Tibial artery (tissue), 4 donors: ENCODE results near the gene ECE2.
A peak's percentile ranks its signal among the peaks of the same experiment; 100 is the strongest.

Experiments used
- DNase-seq, 2 donors: peaks; one replicate each; pipeline ENCODE4 v3.0.0-alpha.2; 2019
- H3K27ac ChIP-seq, 2 donors: fragments of 200-600 bp; sonication (generic) in 1 of 2; 1 replicate in 1 of 2; 2 replicates in 1 of 2; pipeline ENCODE4 v1.5.1; 2018 to 2019; ENCODE audit warnings: mild to moderate bottlenecking in 1 of 2
- H3K27me3 ChIP-seq, 2 donors: fragments of 200-600 bp; sonication (generic) in 1 of 2; one replicate each; pipeline versions ENCODE4 v1.5.1 to v1.6.0; 2016 to 2019
- H3K36me3 ChIP-seq, 3 donors: fragments of 200-600 bp; sonication (generic) in 2 of 3; one replicate each; pipeline ENCODE4 v1.5.1; 2016 to 2019; ENCODE audit warnings: mild to moderate bottlenecking in 2 of 3
- H3K4me1 ChIP-seq, 4 donors: fragments of 200-600 bp; sonication (generic) in 2 of 4; 1 replicate in 3 of 4; 2 replicates in 1 of 4; pipeline ENCODE4 v1.5.1; 2016 to 2019
- H3K4me3 ChIP-seq, 2 donors: fragments of 200-600 bp; sonication (generic) in 1 of 2; 1 replicate in 1 of 2; 2 replicates in 1 of 2; pipeline ENCODE4 v1.5.1; 2018 to 2019; ENCODE audit warnings: mild to moderate bottlenecking in 2 of 2
- H3K9me3 ChIP-seq, 3 donors: fragments of 200-600 bp; sonication (generic) in 1 of 3; one replicate each; pipeline ENCODE4 v1.5.1; 2016 to 2019
- intact Hi-C: fragments of 100-400 bp; cut with DNase I; formaldehyde crosslinking; loops from one replicate; pipeline ENCODE4 v1.15.0; 2023; ENCODE audit warnings: low total_unique reads
- TF ChIP-seq, protein P1 (sequence below), 2 experiments: fragments of 200-600 bp in 1 of 2; fragments of 450-650 bp in 1 of 2; IDR thresholded peaks; one replicate each; pipeline ENCODE4 v1.5.1; 2017 to 2019; ENCODE audit warnings: antibody characterized with exemption in 2 of 2, mild to moderate bottlenecking in 1 of 2, moderate library complexity in 1 of 2

Gene ECE2

DNA sequence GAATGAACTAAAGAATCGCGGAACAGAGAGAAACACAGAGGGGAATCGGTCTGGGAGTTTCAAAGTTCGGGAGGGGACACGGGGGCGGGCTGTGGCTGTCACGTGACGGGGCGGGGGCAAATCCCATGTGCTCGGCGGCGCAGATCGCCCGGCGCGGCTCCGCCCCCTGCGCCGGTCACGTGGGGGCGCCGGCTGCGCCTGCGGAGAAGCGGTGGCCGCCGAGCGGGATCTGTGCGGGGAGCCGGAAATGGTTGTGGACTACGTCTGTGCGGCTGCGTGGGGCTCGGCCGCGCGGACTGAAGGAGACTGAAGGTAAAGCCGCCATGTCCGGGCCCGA, 38.5 kb downstream of the ECE2 start, which contains the start of gene EIF4G1:
Gene EIF4G1 (plus strand): TSS at position 244 of the 337 bp plus-strand sequence. CDS start 1,191 bp downstream, outside the sequence.
- peak within 1 kb of the TSS; percentile 94 to 97 for H3K27ac ChIP-seq
- intact Hi-C loops = no loop called here

DNA sequence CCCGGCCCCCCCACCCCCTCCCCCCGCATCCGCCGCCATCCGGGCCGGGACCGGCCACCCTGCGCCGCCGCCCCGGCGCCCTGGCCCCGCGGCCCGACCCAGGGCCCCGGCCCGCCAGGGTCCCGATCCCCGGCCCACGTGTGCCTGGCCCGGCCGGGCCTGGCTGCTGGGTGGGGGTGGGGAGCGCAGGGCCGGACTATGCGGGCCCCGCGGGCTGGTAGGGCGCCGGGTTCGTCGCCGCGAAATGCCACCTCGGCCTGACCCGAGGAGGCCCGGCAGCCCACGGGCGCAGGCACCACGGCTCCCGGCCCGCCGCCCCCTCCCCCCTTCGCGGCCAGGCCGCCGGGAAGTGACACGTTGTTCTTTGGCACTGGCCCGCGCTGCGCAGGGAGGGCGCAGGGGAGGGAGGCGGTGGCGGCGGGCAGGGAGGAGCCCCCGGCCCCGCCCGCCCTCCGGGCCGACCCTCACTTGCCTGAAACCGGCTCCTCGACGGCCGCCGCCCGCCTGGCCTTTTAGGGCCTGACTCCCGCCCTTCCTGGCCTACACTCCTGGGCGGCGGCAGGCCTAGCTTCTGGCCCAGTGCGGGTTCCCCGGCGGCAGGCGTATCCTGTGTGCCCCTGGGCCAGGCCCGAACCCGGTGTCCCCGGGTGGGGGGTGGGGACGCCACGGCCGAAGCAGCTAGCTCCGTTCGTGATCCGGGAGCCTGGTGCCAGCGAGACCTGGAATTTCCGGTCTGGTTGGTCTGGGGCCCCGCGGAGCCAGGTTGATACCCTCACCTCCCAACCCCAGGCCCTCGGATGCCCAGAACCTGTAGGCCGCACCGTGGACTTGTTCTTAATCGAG, 39.1 kb downstream of the ECE2 start:
- TF ChIP-seq, protein P1, sequence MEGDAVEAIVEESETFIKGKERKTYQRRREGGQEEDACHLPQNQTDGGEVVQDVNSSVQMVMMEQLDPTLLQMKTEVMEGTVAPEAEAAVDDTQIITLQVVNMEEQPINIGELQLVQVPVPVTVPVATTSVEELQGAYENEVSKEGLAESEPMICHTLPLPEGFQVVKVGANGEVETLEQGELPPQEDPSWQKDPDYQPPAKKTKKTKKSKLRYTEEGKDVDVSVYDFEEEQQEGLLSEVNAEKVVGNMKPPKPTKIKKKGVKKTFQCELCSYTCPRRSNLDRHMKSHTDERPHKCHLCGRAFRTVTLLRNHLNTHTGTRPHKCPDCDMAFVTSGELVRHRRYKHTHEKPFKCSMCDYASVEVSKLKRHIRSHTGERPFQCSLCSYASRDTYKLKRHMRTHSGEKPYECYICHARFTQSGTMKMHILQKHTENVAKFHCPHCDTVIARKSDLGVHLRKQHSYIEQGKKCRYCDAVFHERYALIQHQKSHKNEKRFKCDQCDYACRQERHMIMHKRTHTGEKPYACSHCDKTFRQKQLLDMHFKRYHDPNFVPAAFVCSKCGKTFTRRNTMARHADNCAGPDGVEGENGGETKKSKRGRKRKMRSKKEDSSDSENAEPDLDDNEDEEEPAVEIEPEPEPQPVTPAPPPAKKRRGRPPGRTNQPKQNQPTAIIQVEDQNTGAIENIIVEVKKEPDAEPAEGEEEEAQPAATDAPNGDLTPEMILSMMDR (IDR thresholded peaks at IDR 0.05) = no peak
- Histone ChIP-seq H3K4me3 (peak overlapping the region; percentile 76 to 77), H3K36me3 (peaks cover 0 to 21% (median 8%) of the 10 kb centered on the region in 3 donors), H3K27ac (peak overlapping the region; percentile 94 to 97), H3K4me1 (peaks cover 1 to 50% (median 43%) of the 10 kb centered on the region in 4 donors), H3K27me3 (no peaks in the 10 kb centered on the region), H3K9me3 (no peaks in the 10 kb centered on the region)
- intact Hi-C loops = loop anchor here (1.0 kb wide), 1 partner anchor 21 kb away; no protein-coding TSS in a partner anchor
- DNase-seq = peak; percentile 88 to 94

More for the DNA sequence above, 38.5 kb downstream of the ECE2 start, which contains the start of gene EIF4G1:
- no peaks in the 10 kb centered on the region for H3K27me3 ChIP-seq
- peaks cover 0 to 23% (median 8%) of the 10 kb centered on the region in 3 donors for H3K36me3 ChIP-seq
- H3K9me3 ChIP-seq = no peaks in the 10 kb centered on the region
- H3K4me1 ChIP-seq = peaks cover 0 to 44% (median 37%) of the 10 kb centered on the region in 4 donors
- H3K4me3 ChIP-seq = peak within 1 kb of the TSS; percentile 76 to 77
- peak; percentile 94 to 97 for DNase-seq
- TF ChIP-seq, protein P1 (IDR thresholded peaks at IDR 0.05) = no peak

DNA sequence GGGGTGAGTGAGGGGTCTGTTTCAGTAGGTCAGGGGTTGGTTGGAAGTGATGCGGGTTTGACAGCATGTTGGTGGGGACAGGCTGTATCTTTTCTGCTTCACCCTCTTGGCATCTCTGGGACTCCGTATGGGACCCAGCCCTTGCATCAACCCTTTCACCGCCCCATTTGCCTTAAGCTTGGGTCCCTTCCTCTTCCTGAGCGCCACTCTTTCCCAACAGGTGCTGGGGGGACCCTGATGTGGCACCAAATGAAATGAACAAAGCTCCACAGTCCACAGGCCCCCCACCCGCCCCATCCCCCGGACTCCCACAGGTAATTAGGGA, 39.7 kb downstream of the ECE2 start:
- Histone ChIP-seq H3K27me3 (no peaks in the 10 kb centered on the region), H3K36me3 (peaks cover 2 to 25% (median 10%) of the 10 kb centered on the region in 3 donors), H3K9me3 (no peaks in the 10 kb centered on the region), H3K27ac (peak overlapping the region; percentile 94 to 97), H3K4me1 (peaks cover 7 to 55% (median 48%) of the 10 kb centered on the region in 4 donors), H3K4me3 (peak overlapping the region; percentile 76 to 77)
- no peak for DNase-seq
- intact Hi-C loops = loop anchor here (1.0 kb wide), 1 partner anchor 21 kb away; no protein-coding TSS in a partner anchor
- TF ChIP-seq, protein P1 (IDR thresholded peaks at IDR 0.05) = no peak

DNA sequence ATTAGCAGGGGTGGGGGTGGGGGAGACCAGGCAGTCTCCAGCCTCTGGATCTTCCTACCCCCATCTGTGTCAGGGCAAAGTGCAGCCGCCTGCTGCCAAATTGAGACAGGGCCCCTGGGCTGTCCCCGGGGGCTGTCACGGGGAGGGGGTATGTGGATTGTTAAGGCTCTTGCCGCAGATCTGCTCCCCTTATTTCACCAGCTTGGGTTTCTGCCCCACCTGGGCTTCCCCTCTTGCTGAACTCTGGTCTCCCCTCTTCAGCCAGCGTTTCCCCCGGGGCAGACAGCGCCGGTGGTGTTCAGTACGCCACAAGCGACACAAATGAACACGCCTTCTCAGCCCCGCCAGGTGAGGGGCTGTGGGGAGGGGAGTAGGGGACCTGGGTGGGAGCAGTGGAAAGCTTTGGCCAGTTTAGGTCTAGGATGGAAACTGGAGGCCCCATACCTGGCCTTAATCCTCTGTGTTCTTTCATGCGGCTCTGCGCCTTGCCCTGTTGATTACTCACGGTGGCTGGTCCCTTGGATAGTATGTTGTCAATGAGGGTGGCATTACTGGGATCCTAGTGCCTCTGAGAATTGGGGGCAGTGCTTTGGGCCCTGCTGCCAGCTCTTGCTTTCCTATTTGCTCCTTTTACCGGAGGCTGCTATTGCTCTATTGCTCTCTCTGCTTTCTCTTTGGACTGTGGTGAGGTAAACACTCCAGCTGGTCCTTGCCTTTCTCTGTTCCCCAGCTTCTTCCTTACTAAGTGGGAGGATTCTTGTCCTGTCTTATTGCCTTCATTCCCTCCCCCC, 40.2 kb downstream of the ECE2 start:
- DNase-seq = no peak
- Histone ChIP-seq H3K4me3 (peak overlapping the region; percentile 76 to 77), H3K4me1 (peaks cover 9 to 60% (median 52%) of the 10 kb centered on the region in 4 donors), H3K27me3 (no peaks in the 10 kb centered on the region), H3K36me3 (peaks cover 8 to 31% (median 16%) of the 10 kb centered on the region in 3 donors), H3K27ac (peak overlapping the region; percentile 94 to 97), H3K9me3 (no peaks in the 10 kb centered on the region)
- intact Hi-C loops = loop anchor here (1.0 kb wide), 1 partner anchor 20 kb away; no protein-coding TSS in a partner anchor
- TF ChIP-seq, protein P1 (IDR thresholded peaks at IDR 0.05) = no peak

DNA sequence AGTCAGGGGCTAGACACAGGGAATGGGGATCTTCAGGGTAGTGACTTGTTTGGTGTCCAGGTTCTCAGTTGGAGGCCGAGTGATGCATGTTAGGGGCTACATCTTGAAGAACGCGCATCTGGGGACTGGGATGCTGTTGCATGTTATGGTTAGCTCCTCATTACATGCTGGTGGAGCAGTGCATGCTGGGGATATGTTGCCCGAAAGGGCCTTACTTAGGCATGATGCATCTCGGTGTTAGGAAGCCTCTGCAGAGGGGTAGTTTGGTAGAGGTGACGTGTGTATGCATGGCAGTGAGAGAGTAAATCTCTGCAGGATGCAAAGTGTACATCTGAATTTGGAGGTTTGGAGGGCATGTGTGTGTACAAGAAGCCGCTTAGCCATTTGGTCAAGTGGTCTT, 41.0 kb downstream of the ECE2 start:
- Histone ChIP-seq H3K4me3 (peak overlapping the region; percentile 76 to 77), H3K27ac (peak overlapping the region; percentile 94 to 97), H3K36me3 (peaks cover 15 to 38% (median 23%) of the 10 kb centered on the region in 3 donors), H3K9me3 (no peaks in the 10 kb centered on the region), H3K27me3 (no peaks in the 10 kb centered on the region), H3K4me1 (peaks cover 9 to 68% (median 53%) of the 10 kb centered on the region in 4 donors)
- TF ChIP-seq, protein P1 (IDR thresholded peaks at IDR 0.05) = no peak
- intact Hi-C loops = no loop called here
- no peak for DNase-seq
